Suprapubic skin (tissue), 4 donors: ENCODE results near the gene WWTR1. TPM values are rescaled to one million over a fixed set of nuclear protein-coding genes. Genes with fewer than 3 reads are reported as not detected.
A peak's percentile ranks its signal among the peaks of the same experiment; 100 is the strongest.

Experiments
- DNase-seq, 2 donors: peaks; one replicate each; pipeline ENCODE4 v3.0.0-alpha.2; 2019; ENCODE audit warnings: low spot score in 2 of 2
- H3K27ac ChIP-seq: fragments of 200-600 bp; sonication (generic); one replicate; pipeline ENCODE4 v1.5.1; 2019
- H3K27me3 ChIP-seq: fragments of 200-600 bp; sonication (generic); one replicate; pipeline ENCODE4 v1.5.1; 2019
- H3K36me3 ChIP-seq: fragments of 200-600 bp; sonication (generic); one replicate; pipeline ENCODE4 v1.5.1; 2019
- H3K4me1 ChIP-seq: fragments of 200-600 bp; sonication (generic); one replicate; pipeline ENCODE4 v1.5.1; 2019
- H3K4me3 ChIP-seq: fragments of 200-600 bp; sonication (generic); one replicate; pipeline ENCODE4 v1.5.1; 2019; ENCODE audit warnings: mild to moderate bottlenecking
- H3K9me3 ChIP-seq: fragments of 200-600 bp; sonication (generic); one replicate; pipeline ENCODE4 v1.5.1; 2019
- EP300 ChIP-seq: sonication (generic); formaldehyde crosslinking; IDR thresholded peaks from one replicate; pipeline ENCODE4 v1.6.1; 2017; ENCODE audit warnings: antibody characterized with exemption
- POLR2A ChIP-seq, 2 donors: fragments of 450-650 bp; IDR thresholded peaks; one replicate each; pipeline ENCODE4 v1.6.1; 2017; ENCODE audit warnings: antibody characterized with exemption in 2 of 2, mild to moderate bottlenecking in 2 of 2, moderate library complexity in 2 of 2
- POLR2AphosphoS5 ChIP-seq, 3 donors: sonication (generic); formaldehyde crosslinking; IDR thresholded peaks; one replicate each; pipeline ENCODE4 v1.6.1; 2017; ENCODE audit warnings: antibody characterized with exemption in 3 of 3
- WGBS: methylation state at CpG from one replicate; pipeline ENCODE4 v1.1.5; 2018; 5-methylcytosine and 5-hydroxymethylcytosine counted together
- total RNA-seq, 4 donors: library from RNA; depleted of rRNA; stranded (reverse); fragments of >200 nt; gene quantifications; one replicate each; pipeline ENCODE4 v1.1.0, GENCODE V29; 2016
- TF ChIP-seq, protein P1 (sequence below), 2 donors: fragments of 200-600 bp in 1 of 2; fragments of 450-650 bp in 1 of 2; sonication (generic) in 1 of 2; IDR thresholded peaks; one replicate each; pipeline ENCODE4 v1.5.1; 2016 to 2019; ENCODE audit warnings: antibody characterized with exemption in 2 of 2, mild to moderate bottlenecking in 1 of 2, moderate library complexity in 1 of 2

Gene WWTR1
- total RNA-seq, 4 donors from 2014 or later: 33.0 to 68.9 (median 52.1) TPM

DNA sequence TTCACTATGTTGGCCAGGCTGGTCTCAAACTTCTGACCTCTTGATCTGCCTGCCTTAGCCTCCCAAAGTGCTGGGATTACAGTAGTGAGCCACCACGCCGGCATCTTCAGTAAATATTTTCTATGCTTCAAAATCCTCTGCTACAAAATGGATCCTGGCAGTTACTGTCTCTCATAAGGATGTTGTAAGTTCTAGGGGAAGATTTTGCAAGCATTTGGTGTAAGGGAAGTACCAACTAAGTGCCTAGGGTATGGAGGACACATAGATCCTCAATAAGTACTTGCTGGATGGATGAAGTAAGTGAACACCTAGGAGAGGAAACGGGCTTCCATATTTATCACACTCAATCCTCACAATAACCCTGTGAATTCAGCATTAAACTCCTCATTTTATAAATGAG is 176.8 kb downstream of the WWTR1 start:
- WGBS: 91% methylated on average over 3 of the region's 3 CpGs
- DNase-seq: no peak
- Histone ChIP-seq H3K4me3 (no peak overlapping the region), H3K27ac (no peak overlapping the region), H3K9me3 (no peaks in the 10 kb centered on the region), H3K36me3 (no peaks in the 10 kb centered on the region), H3K4me1 (no peaks in the 10 kb centered on the region), H3K27me3 (no peaks in the 10 kb centered on the region)
- TF ChIP-seq, protein P1, sequence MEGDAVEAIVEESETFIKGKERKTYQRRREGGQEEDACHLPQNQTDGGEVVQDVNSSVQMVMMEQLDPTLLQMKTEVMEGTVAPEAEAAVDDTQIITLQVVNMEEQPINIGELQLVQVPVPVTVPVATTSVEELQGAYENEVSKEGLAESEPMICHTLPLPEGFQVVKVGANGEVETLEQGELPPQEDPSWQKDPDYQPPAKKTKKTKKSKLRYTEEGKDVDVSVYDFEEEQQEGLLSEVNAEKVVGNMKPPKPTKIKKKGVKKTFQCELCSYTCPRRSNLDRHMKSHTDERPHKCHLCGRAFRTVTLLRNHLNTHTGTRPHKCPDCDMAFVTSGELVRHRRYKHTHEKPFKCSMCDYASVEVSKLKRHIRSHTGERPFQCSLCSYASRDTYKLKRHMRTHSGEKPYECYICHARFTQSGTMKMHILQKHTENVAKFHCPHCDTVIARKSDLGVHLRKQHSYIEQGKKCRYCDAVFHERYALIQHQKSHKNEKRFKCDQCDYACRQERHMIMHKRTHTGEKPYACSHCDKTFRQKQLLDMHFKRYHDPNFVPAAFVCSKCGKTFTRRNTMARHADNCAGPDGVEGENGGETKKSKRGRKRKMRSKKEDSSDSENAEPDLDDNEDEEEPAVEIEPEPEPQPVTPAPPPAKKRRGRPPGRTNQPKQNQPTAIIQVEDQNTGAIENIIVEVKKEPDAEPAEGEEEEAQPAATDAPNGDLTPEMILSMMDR (IDR thresholded peaks at IDR 0.05): no peak
- TF ChIP-seq POLR2AphosphoS5 (IDR thresholded peaks at IDR 0.05) (no peak), EP300 (no peak), POLR2A (IDR thresholded peaks at IDR 0.05) (no peak)

DNA sequence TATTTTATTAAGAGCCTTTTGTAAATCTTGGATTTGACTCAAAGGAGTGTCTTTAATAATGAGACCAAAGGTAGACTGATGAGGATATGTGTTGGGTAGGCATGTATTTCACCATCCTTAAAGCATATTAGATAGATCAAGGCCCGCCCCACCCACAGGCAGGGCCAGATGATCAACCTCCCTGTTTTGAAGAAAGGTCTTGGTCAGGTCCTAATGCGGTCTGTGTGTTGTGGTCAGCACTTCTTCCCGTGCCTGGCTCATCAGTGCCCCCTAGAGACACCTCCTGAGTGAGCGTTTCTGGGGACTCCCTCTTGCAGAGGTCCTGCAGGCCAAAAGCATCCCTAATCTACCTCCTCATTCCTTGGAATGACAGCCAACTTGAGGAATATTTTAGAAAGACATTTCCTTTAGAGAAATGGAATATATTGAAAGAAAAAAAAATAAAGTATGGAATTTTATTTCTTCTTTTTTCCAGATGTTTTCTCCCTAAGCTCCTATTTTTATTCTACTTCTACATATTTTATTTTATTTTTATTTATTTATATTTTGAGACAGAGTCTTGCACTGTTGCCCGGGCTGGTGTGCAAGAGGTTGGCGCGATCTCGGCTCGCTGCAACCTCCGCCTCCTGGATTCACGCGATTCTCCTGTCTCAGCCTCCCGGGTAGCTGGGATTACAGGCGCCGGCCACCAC is 177.4 kb downstream of the WWTR1 start:
- H3K4me1 ChIP-seq: no peaks in the 10 kb centered on the region
- 83% methylated on average over 15 of the region's 15 CpGs for WGBS
- no peaks in the 10 kb centered on the region for H3K9me3 ChIP-seq
- H3K4me3 ChIP-seq: no peak overlapping the region
- no peaks in the 10 kb centered on the region for H3K36me3 ChIP-seq
- TF ChIP-seq POLR2AphosphoS5 (IDR thresholded peaks at IDR 0.05): no peak
- TF ChIP-seq, protein P1 (IDR thresholded peaks at IDR 0.05): peak; percentile 36 to 50
- DNase-seq: peak in 1 of 2 donors; percentile 75
- H3K27me3 ChIP-seq: no peaks in the 10 kb centered on the region
- no peak overlapping the region for H3K27ac ChIP-seq

DNA sequence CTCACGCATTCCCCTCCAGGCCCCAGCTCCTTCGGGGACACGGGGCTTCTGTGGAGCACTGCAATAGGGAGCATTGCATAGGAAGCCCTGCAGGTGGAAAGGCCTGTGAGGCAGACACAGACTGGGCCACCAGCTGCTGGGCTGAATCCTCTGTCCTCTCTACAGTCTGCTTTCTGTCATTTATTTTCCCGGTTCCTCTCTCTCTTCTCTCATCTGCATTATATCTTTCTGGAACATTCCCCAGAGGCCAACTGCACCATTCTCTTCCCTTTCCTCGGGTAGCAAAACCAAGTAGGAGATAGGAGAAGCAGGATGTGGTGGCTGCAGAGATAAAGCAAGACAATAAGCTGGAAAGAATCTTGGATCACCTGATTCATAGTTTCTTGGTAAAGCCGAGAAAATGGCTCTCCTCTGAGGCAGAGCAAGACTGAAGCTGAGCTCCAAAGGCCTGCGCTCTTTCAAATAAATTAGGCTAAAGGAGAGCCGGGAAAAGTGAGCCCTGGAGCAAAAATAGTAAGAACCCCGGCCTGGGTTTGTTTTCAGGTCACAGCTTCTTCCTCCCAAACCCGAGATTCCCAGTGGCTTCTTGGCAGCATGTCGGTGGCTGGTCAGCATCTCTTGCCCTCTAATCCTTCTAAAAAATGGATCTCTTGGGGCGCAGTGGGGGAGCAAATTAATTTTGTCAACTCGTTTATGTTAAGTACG is 178.1 kb downstream of the WWTR1 start:
- no peak overlapping the region for H3K27ac ChIP-seq

DNA sequence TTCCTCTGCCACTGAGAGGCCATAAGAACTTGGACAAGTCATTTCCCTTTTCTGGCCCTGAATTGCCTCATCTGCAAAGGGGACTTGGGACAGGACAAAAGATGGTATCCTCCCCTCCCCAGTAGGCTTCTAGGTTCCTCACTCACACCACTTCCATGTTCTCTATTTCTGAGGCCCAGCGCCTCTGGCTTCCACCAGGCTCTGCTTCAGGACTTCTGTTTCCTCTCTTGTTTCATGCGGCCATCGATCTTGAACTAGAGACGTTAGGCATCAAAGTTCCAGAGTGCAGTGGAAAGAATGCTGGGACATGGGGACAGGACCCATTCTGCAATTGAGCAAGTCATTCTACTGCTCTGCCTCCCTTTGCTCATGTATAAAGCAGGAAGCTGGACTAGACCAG is 181.6 kb downstream of the WWTR1 start:
- 88% methylated on average over 4 of the region's 4 CpGs for WGBS

More for the DNA sequence above, 178.1 kb downstream of the WWTR1 start:
- no peak for DNase-seq
- Histone ChIP-seq H3K9me3 (no peaks in the 10 kb centered on the region), H3K27me3 (no peaks in the 10 kb centered on the region), H3K4me3 (no peak overlapping the region), H3K4me1 (peaks cover under 1% of the 10 kb centered on the region), H3K36me3 (no peaks in the 10 kb centered on the region)
- 76% methylated on average over 14 of the region's 14 CpGs for WGBS
- TF ChIP-seq EP300 (no peak), POLR2AphosphoS5 (IDR thresholded peaks at IDR 0.05) (no peak), POLR2A (IDR thresholded peaks at IDR 0.05) (no peak)
- TF ChIP-seq, protein P1 (IDR thresholded peaks at IDR 0.05): no peak

More for the DNA sequence above, 181.6 kb downstream of the WWTR1 start:
- no peaks in the 10 kb centered on the region for H3K27me3 ChIP-seq
- H3K9me3 ChIP-seq: no peaks in the 10 kb centered on the region
- no peak for DNase-seq
- H3K4me3 ChIP-seq: no peak overlapping the region
- H3K27ac ChIP-seq: no peak overlapping the region
- peaks cover 23% of the 10 kb centered on the region for H3K4me1 ChIP-seq
- H3K36me3 ChIP-seq: no peaks in the 10 kb centered on the region
- TF ChIP-seq, protein P1 (IDR thresholded peaks at IDR 0.05): no peak
- TF ChIP-seq POLR2A (IDR thresholded peaks at IDR 0.05) (no peak), POLR2AphosphoS5 (IDR thresholded peaks at IDR 0.05) (no peak), EP300 (no peak)
